Adrenal gland (tissue), 5 donors: ENCODE data around the gene DLGAP1.

ENCODE experiments used
- CTCF ChIP-seq, 6 experiments: fragments of 450-650 bp in 4 of 6; fragments of 200-600 bp in 2 of 6; sonication (generic) in 1 of 6; IDR thresholded peaks; 1 replicate in 5 of 6; 2 replicates in 1 of 6; pipeline versions ENCODE4 v1.5.1 to v1.8.0; 2016 to 2021; ENCODE audit warnings: antibody characterized with exemption in 6 of 6, mild to moderate bottlenecking in 2 of 6, moderate library complexity in 1 of 6
- POLR2A ChIP-seq, 2 donors: fragments of 450-650 bp; IDR thresholded peaks; one replicate each; pipeline ENCODE4 v1.6.1; 2017; ENCODE audit warnings: antibody characterized with exemption in 2 of 2, mild to moderate bottlenecking in 2 of 2, moderate library complexity in 1 of 2
- donor health status: DM: no; HTN: no; CAD: no.

- TF ChIP-seq CTCF (IDR thresholded peaks at IDR 0.05) (no peak), POLR2A (IDR thresholded peaks at IDR 0.05) (no peak)
Measured at GRCh38 chr18:3839581-3839981, 615.5 kb downstream of the DLGAP1 start.
